ENCODE measurements around the gene C1QBP.
"Not testable (repeated sequence)": the region's sequence is repeated elsewhere in the genome, so short reads cannot be mapped to it uniquely, and the experiment has no call there.

C1QBP gene

DNA sequence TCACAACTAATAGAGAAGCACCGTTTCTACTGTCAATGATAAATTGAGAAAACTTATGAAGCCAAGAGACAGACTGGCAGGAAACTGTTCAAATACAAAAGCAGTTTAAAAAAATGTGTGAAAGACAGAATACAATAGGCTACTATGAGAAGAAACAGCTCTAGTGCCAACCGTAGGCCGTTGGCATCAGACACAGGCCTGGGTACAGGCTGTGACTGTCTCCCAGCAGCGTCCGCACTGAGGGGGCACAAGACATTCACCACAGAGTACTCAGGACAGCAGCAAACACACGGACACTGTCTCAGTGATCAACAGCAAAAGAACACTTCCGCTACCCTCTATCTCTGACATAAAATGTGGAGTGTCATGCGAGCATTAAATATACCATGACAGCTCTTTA is 7.8 kb upstream of the C1QBP start:
- no peak for DNase-seq (ENCODE audit: low read depth)
- TF ChIP-seq, protein P1, sequence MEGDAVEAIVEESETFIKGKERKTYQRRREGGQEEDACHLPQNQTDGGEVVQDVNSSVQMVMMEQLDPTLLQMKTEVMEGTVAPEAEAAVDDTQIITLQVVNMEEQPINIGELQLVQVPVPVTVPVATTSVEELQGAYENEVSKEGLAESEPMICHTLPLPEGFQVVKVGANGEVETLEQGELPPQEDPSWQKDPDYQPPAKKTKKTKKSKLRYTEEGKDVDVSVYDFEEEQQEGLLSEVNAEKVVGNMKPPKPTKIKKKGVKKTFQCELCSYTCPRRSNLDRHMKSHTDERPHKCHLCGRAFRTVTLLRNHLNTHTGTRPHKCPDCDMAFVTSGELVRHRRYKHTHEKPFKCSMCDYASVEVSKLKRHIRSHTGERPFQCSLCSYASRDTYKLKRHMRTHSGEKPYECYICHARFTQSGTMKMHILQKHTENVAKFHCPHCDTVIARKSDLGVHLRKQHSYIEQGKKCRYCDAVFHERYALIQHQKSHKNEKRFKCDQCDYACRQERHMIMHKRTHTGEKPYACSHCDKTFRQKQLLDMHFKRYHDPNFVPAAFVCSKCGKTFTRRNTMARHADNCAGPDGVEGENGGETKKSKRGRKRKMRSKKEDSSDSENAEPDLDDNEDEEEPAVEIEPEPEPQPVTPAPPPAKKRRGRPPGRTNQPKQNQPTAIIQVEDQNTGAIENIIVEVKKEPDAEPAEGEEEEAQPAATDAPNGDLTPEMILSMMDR (conservative IDR thresholded peaks at IDR 0.05; ENCODE audit: low read length): no peak
- no peak overlapping the region for H3K4me3 ChIP-seq (ENCODE audit: low read length)

GRCh38 chr17:5444209-5444608 is 5.3 kb upstream of the C1QBP start:
- TF ChIP-seq, protein P1 (conservative IDR thresholded peaks at IDR 0.05; ENCODE audit: low read length): no peak
- no peak overlapping the region for H3K4me3 ChIP-seq (ENCODE audit: low read length)
- no peak for DNase-seq (ENCODE audit: low read depth)

DNA sequence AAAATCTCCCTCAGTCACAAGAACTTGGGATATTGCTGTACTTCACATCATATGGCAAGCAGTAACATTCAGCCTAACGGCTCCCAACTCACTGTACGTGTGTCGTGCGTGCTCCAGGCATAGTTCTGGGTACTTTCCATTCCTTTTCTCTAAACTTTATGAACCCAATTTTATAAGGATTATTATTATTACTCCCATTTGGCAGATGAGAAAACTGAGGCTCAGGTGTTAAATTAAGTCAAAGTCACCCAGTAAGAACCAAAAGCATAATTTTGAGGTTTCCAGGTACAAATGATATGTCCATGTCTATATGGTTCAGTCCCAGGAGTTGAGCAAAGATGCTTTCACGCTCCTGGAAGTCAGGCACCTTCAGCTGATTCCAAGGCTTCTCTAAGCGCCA is 4.8 kb upstream of the C1QBP start:
- H3K4me3 ChIP-seq (ENCODE audit: low read length): no peak overlapping the region
- no peak for DNase-seq (ENCODE audit: low read depth)
- TF ChIP-seq, protein P1 (conservative IDR thresholded peaks at IDR 0.05; ENCODE audit: low read length): no peak

DNA sequence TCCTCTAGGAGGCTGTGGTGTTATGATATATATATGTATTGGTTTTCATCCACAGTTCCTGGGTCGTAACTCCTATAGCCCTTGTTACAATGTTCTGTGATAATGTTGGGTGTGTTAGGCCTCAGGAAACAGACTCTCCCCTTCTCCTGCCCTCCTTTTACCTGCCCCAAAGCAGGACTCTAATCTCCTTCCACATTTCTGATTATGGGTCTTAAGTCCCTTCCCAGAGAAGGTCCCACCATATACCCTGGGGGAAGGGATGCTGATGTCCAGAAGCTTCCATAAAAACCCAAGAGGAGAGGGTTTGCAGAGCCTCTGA is 450 bp upstream of the C1QBP start:
- TF ChIP-seq, protein P1 (conservative IDR thresholded peaks at IDR 0.05; ENCODE audit: low read length): no peak
- no peak for DNase-seq (ENCODE audit: low read depth)
- H3K4me3 ChIP-seq (ENCODE audit: low read length): peak overlapping the region; percentile 39

- TF ChIP-seq, protein P1 (conservative IDR thresholded peaks at IDR 0.05; ENCODE audit: low read length): no peak
- DNase-seq (ENCODE audit: low read depth): peak; percentile 29
- H3K4me3 ChIP-seq (ENCODE audit: low read length): peak overlapping the region; percentile 83
Measured at GRCh38 chr17:5437721-5438317, 1.1 kb downstream of the C1QBP start.

DNA sequence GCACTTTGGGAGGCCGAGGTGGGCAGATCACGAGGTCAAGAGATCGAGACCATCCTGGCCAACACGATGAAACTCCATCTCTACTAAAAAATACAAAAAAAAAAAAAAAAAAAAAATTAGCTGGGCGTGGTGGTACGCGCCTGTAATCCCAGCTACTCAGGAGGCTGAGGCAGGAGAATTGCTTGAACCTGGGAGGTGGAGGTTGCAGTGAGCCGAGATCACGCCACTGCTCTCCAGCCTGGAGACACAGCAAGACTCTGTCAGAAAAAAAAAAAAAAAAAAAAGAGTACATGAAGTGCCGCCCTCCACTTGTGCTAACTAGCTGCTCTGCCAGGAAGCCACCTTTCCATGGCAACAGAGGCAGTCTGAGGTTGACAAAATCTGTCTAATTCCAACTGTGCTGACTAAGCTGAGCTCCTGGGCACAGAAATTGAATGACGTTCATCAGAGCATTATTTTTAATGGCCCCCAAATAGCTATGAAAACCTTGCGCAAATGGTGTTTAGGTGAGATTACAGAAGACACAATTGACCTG is 3.1 kb downstream of the C1QBP start:
- DNase-seq (ENCODE audit: low read depth): peak; percentile 12
- not testable (repeated sequence) for H3K4me3 ChIP-seq (ENCODE audit: low read length)

GRCh38 chr17:5434984-5435383 is 4.0 kb downstream of the C1QBP start:
- TF ChIP-seq, protein P1 (conservative IDR thresholded peaks at IDR 0.05; ENCODE audit: low read length): no peak
- H3K4me3 ChIP-seq (ENCODE audit: low read length): no peak overlapping the region
- DNase-seq (ENCODE audit: low read depth): no peak
